Fibroblast of pulmonary artery (primary cell): ENCODE results near the gene PABPC3.

ENCODE experiments used
- DNase-seq: peaks from one replicate; pipeline ENCODE4 v3.0.0-alpha.2; 2010; ENCODE audit warnings: low read depth
- H3K4me3 ChIP-seq: replicated peaks from 2 replicates; pipeline ENCODE4 v1.5.1; 2011; ENCODE audit warnings: low read depth, mild to moderate bottlenecking, control low read depth, low read length, moderate library complexity
- CTCF ChIP-seq: IDR thresholded peaks from 2 replicates; pipeline ENCODE4 v1.5.1; 2011; ENCODE audit warnings: mild to moderate bottlenecking, control low read depth, low read length, inconsistent platforms; ENCODE audit errors: missing control alignments

The PABPC3 gene

GRCh38 chr13:25080773-25081172, 15.2 kb upstream of the PABPC3 start:
- TF ChIP-seq CTCF: no peak

GRCh38 chr13:25084096-25084495, 11.8 kb upstream of the PABPC3 start:
- no peak overlapping the region for H3K4me3 ChIP-seq
- no peak for DNase-seq
- TF ChIP-seq CTCF: no peak

More at GRCh38 chr13:25080773-25081172, 15.2 kb upstream of the PABPC3 start:
- DNase-seq: no peak
- no peak overlapping the region for H3K4me3 ChIP-seq

- peak; percentile 71 for TF ChIP-seq CTCF
- DNase-seq: peak; percentile 49
- no peak overlapping the region for H3K4me3 ChIP-seq
These were observed 10.7 kb upstream of the PABPC3 start for GRCh38 chr13:25085125-25085742.

- no peak overlapping the region for H3K4me3 ChIP-seq
- no peak for DNase-seq
- no peak for TF ChIP-seq CTCF
These were observed 7.2 kb upstream of the PABPC3 start for GRCh38 chr13:25088562-25089221.

GRCh38 chr13:25097426-25097825, 1.5 kb downstream of the PABPC3 start:
- H3K4me3 ChIP-seq: no peak overlapping the region
- no peak for DNase-seq
- TF ChIP-seq CTCF: no peak

GRCh38 chr13:25103711-25104110, 7.8 kb downstream of the PABPC3 start:
- no peak for DNase-seq

More at GRCh38 chr13:25103711-25104110, 7.8 kb downstream of the PABPC3 start:
- no peak for TF ChIP-seq CTCF
- no peak overlapping the region for H3K4me3 ChIP-seq
